ENCODE results near the gene PIM2.
A peak's percentile ranks its signal among the peaks of the same experiment; 100 is the strongest.

PIM2 gene

DNA sequence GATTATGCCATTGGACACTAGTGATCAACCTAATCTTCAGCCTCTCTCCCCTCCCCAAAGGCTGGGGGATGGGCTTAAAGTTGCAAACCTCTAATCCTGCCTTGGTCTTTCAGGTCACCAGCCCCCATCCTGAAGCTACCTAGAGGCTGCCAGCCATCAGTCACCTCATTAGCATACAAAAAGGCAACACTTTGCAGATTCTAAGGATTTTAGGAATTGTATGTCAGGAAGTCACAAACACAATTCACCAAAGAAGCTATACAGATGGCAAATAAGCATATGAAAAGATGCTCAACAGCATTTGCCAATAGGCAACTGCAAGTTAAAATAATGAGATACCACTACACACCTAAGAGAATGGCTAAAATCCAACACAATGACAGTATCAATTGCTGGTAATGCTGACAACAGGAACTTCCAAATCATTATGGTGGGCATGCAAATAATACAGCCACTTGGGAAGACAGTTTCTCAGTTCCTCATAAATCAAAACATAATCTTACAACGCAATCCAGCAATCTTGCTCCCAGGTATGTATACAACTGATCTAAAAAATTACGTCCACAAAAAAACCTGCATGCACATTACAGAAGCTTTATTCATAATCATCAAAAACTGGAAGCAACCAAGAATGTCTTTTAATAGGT lies 9.0 kb upstream of the PIM2 start:
- no peak for DNase-seq (ENCODE audit: low read depth)
- H3K4me3 ChIP-seq (ENCODE audit: low read depth, low read length) = no peak overlapping the region
- no peak for TF ChIP-seq MYC (IDR thresholded peaks at IDR 0.05; ENCODE audit: low read depth, low read length)
- TF ChIP-seq, protein P1, sequence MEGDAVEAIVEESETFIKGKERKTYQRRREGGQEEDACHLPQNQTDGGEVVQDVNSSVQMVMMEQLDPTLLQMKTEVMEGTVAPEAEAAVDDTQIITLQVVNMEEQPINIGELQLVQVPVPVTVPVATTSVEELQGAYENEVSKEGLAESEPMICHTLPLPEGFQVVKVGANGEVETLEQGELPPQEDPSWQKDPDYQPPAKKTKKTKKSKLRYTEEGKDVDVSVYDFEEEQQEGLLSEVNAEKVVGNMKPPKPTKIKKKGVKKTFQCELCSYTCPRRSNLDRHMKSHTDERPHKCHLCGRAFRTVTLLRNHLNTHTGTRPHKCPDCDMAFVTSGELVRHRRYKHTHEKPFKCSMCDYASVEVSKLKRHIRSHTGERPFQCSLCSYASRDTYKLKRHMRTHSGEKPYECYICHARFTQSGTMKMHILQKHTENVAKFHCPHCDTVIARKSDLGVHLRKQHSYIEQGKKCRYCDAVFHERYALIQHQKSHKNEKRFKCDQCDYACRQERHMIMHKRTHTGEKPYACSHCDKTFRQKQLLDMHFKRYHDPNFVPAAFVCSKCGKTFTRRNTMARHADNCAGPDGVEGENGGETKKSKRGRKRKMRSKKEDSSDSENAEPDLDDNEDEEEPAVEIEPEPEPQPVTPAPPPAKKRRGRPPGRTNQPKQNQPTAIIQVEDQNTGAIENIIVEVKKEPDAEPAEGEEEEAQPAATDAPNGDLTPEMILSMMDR (IDR thresholded peaks at IDR 0.05; ENCODE audit: low read depth, low read length) = no peak
- TF ChIP-seq POLR2A (IDR thresholded peaks at IDR 0.05; ENCODE audit: extremely low read depth, insufficient read length) = no peak
- TF ChIP-seq, protein P2, sequence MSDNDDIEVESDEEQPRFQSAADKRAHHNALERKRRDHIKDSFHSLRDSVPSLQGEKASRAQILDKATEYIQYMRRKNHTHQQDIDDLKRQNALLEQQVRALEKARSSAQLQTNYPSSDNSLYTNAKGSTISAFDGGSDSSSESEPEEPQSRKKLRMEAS (IDR thresholded peaks at IDR 0.05; ENCODE audit: low read depth, low read length) = no peak

DNA sequence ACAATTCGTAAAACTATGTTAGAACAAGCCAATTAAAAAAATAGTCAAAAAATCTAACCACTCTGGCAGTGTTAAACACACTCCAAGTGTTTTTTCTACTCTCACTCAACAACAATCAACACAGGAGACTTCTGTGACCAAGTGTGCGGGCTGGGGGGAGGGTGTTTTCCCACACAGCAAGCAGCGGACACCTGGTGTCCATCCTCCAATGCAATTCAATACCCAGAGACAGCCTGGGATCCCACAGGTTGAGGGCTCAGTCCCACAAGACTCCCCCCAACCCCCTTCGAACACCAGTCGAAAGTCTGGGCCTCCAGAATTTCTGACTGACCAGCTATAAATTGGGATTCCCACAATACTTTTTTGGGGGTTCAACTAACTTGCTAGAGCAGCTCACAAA lies 8.3 kb upstream of the PIM2 start:
- DNase-seq (ENCODE audit: low read depth) = no peak
- no peak overlapping the region for H3K4me3 ChIP-seq (ENCODE audit: low read depth, low read length)
- TF ChIP-seq, protein P1 (IDR thresholded peaks at IDR 0.05; ENCODE audit: low read depth, low read length) = no peak
- TF ChIP-seq MYC (IDR thresholded peaks at IDR 0.05; ENCODE audit: low read depth, low read length) = no peak
- TF ChIP-seq, protein P2 (IDR thresholded peaks at IDR 0.05; ENCODE audit: low read depth, low read length) = no peak
- TF ChIP-seq POLR2A (IDR thresholded peaks at IDR 0.05; ENCODE audit: extremely low read depth, insufficient read length) = no peak

DNA sequence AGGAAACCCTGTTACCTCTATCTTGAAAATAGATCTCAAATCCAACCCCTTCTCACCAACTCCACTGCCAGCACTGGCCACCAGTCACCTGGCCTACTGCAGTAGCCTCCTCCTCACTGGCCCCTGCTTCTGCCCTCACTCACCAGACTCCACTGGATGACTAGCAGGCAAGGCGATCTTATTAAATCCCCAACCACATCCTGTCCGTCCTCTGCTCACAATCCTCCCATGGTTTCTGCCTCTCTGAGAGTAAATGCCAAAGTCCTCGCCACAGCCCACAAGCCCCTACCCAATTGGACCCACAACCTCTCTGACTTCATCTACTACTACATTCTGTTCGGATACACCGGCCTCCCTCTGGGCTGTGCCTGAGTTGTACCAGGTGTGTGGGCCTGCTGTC lies 5.4 kb upstream of the PIM2 start:
- TF ChIP-seq MYC (IDR thresholded peaks at IDR 0.05; ENCODE audit: low read depth, low read length) (no peak), POLR2A (IDR thresholded peaks at IDR 0.05; ENCODE audit: extremely low read depth, insufficient read length) (no peak)
- TF ChIP-seq, protein P1 (IDR thresholded peaks at IDR 0.05; ENCODE audit: low read depth, low read length) = no peak
- TF ChIP-seq, protein P2 (IDR thresholded peaks at IDR 0.05; ENCODE audit: low read depth, low read length) = no peak
- DNase-seq (ENCODE audit: low read depth) = peak; percentile 37
- H3K4me3 ChIP-seq (ENCODE audit: low read depth, low read length) = no peak overlapping the region

DNA sequence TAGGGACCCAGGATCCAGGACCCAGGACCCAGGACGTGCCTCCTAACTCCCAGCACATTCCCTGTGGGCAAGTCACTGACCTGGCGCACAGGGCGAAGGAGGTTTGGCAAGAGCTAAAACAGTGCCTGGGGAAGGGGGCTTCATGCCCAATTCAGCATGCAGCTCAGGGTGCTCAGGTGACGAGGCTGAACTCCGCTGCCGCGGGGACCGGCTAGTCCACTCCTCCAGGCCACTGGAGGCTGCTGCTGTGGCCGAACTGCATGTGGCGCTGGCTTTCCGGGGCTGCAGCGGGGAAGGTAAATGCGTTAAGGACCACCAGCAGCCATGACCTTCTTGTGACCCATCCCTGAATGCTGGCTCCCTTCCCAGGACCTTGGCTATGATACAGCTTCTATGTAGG lies 4.9 kb upstream of the PIM2 start:
- DNase-seq (ENCODE audit: low read depth) = no peak
- no peak overlapping the region for H3K4me3 ChIP-seq (ENCODE audit: low read depth, low read length)
- TF ChIP-seq POLR2A (IDR thresholded peaks at IDR 0.05; ENCODE audit: extremely low read depth, insufficient read length) = no peak

DNA sequence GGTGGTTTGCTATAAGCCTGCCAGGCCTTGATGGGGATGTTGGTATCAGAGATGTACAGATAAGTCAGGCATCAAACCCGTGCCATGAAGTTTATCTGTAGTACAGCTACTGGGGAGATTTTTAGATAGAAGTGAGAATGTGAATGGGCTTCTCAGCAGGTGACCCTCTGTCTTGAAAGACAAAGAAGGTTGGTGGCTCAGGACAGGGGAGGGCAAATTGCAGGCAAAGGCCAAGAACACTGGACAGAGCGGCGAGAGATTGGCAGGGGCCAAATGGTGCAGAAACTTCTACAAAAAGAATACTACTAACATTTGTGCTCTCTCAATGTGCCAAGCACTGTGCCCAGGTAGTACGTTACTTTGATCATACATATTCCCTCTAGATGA lies 1.9 kb upstream of the PIM2 start:
- DNase-seq (ENCODE audit: low read depth) = no peak
- TF ChIP-seq, protein P2 (IDR thresholded peaks at IDR 0.05; ENCODE audit: low read depth, low read length) = no peak
- TF ChIP-seq MYC (IDR thresholded peaks at IDR 0.05; ENCODE audit: low read depth, low read length) = no peak
- no peak for TF ChIP-seq POLR2A (IDR thresholded peaks at IDR 0.05; ENCODE audit: extremely low read depth, insufficient read length)
- TF ChIP-seq, protein P1 (IDR thresholded peaks at IDR 0.05; ENCODE audit: low read depth, low read length) = no peak
- no peak overlapping the region for H3K4me3 ChIP-seq (ENCODE audit: low read depth, low read length)

DNA sequence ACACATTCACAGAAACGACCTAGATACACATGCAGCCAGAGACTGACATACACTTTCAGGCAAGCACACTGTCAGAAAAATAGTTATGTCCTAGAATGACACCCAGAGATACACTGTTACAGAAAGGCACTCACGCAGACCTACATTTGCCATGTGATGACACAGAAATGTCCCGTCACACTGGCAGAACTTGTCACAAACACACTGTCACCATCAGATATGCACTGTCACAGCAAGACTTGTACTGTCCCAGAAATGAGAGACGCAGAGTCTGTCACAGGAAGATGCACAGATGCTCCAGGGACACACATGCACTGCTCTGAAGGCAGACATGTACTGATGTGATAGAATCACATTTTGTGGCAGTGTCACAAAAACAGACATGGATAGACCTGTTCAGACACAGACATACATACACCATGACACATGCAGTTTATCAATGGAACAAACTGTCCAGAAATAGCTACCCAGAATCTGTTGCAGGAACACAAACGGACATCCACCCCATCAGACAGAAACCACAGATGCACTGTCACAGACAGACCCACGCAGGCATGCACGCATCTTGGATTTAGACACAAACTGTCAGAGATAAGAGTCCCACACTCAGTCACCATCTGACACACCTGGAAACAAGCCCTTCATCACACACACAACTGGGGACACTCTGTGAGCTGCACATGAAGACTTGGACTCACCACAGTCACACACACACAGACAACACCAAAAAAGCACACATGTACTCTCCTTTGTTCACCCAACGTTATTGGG lies 1.3 kb upstream of the PIM2 start:
- H3K4me3 ChIP-seq (ENCODE audit: low read depth, low read length) = no peak overlapping the region
- TF ChIP-seq MYC (IDR thresholded peaks at IDR 0.05; ENCODE audit: low read depth, low read length) (no peak), POLR2A (IDR thresholded peaks at IDR 0.05; ENCODE audit: extremely low read depth, insufficient read length) (no peak)
- no peak for DNase-seq (ENCODE audit: low read depth)
